Testis (tissue), 2 donors: ENCODE data around the gene CCDC117.

Experiments used
- POLR2A ChIP-seq: fragments of 450-650 bp; IDR thresholded peaks from one replicate; pipeline ENCODE4 v1.6.1; 2017; ENCODE audit warnings: antibody characterized with exemption, mild to moderate bottlenecking, moderate library complexity
- TF ChIP-seq, protein P1 (sequence below), 3 experiments: fragments of 450-650 bp in 2 of 3; fragments of 200-600 bp in 1 of 3; sonication (generic) in 1 of 3; IDR thresholded peaks; one replicate each; pipeline ENCODE4 v1.5.1; 2016 to 2019; ENCODE audit warnings: antibody characterized with exemption in 3 of 3, mild to moderate bottlenecking in 2 of 3, moderate library complexity in 1 of 3

DNA sequence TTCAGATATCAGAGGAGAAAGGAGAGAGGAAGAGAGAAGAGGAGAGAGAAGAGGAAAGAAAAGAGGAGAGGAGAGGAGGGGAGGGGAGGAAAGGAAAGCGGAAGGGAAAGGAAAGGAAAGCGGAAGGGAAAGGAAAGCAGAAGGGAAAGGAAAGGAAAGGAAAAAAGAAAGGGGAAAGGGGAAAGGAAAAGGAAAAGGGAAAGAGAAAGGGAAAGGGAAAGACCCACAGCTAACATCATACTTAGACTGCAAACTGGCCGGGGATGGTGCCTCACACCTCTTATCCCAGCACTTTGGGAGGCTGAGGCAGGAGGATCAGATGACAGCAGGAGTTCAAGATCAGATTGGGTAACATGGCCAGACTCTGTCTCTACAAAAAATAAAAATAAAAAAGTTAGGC lies 42.3 kb upstream of the CCDC117 start:
- TF ChIP-seq, protein P1, sequence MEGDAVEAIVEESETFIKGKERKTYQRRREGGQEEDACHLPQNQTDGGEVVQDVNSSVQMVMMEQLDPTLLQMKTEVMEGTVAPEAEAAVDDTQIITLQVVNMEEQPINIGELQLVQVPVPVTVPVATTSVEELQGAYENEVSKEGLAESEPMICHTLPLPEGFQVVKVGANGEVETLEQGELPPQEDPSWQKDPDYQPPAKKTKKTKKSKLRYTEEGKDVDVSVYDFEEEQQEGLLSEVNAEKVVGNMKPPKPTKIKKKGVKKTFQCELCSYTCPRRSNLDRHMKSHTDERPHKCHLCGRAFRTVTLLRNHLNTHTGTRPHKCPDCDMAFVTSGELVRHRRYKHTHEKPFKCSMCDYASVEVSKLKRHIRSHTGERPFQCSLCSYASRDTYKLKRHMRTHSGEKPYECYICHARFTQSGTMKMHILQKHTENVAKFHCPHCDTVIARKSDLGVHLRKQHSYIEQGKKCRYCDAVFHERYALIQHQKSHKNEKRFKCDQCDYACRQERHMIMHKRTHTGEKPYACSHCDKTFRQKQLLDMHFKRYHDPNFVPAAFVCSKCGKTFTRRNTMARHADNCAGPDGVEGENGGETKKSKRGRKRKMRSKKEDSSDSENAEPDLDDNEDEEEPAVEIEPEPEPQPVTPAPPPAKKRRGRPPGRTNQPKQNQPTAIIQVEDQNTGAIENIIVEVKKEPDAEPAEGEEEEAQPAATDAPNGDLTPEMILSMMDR (IDR thresholded peaks at IDR 0.05), result no peak
- no peak for TF ChIP-seq POLR2A
